H1 (cell line): ENCODE results near the gene RAB40C. TPM values are rescaled to one million over a fixed set of nuclear protein-coding genes. Genes with fewer than 3 reads are reported as not detected.
A peak's percentile ranks its signal among the peaks of the same experiment; 100 is the strongest.

Source experiments
- CTCF ChIA-PET: fragments of 300-600 bp; sonication (Branson Sonifier 250); formaldehyde crosslinking; loops from one replicate; lab custom pipeline; 2021; ENCODE audit not compliant: partially characterized antibody; lab: Charles Lee
- POLR2A ChIA-PET: fragments of 300-600 bp; sonication (Branson Sonifier 250); formaldehyde crosslinking; loops from one replicate; lab custom pipeline; 2021; ENCODE audit warnings: inconsistent platforms; ENCODE audit not compliant: partially characterized antibody; lab: Charles Lee
- DNase-seq, 2 experiments: peaks; one replicate each; pipeline versions ENCODE4 v3.0.0 to v3.0.0-alpha.2; 2010 to 2022; ENCODE audit warnings: low spot score in 2 of 2, low read depth in 1 of 2, mixed read lengths in 1 of 2
- FAIRE-seq: peaks from 2 replicates; lab custom pipeline; 2011; peaks lifted over from hg19 to GRCh38; lab: Jason Lieb, UNC
- H2AFZ ChIP-seq: 2 replicates; pipeline ENCODE4 v1.8.1; 2012; ENCODE audit warnings: low read length, inconsistent platforms
- H2AK5ac ChIP-seq: 2 replicates; pipeline ENCODE4 v1.6.1; 2013; ENCODE audit warnings: low read depth, low read length
- H2BK120ac ChIP-seq: replicated peaks from 2 replicates; pipeline ENCODE3; 2013; ENCODE audit warnings: low read depth, low read length, inconsistent platforms
- H2BK12ac ChIP-seq: 2 replicates; pipeline ENCODE4 v1.6.1; 2013; ENCODE audit warnings: low read depth, low read length
- H2BK15ac ChIP-seq: 2 replicates; pipeline ENCODE4 v1.6.1; 2013; ENCODE audit warnings: low read length
- H2BK20ac ChIP-seq: 2 replicates; pipeline ENCODE4 v1.6.1; 2013; ENCODE audit warnings: low read length
- H2BK5ac ChIP-seq: 2 replicates; pipeline ENCODE4 v1.6.1; 2013; ENCODE audit warnings: low read depth, low read length
- H3K14ac ChIP-seq: 2 replicates; pipeline ENCODE4 v1.6.1; 2013; ENCODE audit warnings: inconsistent platforms; ENCODE audit not compliant: insufficient read length
- H3K18ac ChIP-seq: 2 replicates; pipeline ENCODE4 v1.6.1; 2013; ENCODE audit warnings: low read length; ENCODE audit errors: extremely low read depth
- H3K23ac ChIP-seq: 2 replicates; pipeline ENCODE4 v1.6.1; 2013; ENCODE audit warnings: inconsistent platforms; ENCODE audit not compliant: insufficient read length
- H3K23me2 ChIP-seq: 2 replicates; pipeline ENCODE4 v1.6.1; 2013; ENCODE audit warnings: low read depth, low read length
- H3K27ac ChIP-seq: 2 replicates; pipeline ENCODE4 v1.6.1; 2011; ENCODE audit warnings: low read depth, low read length, inconsistent platforms
- H3K27me3 ChIP-seq, 4 experiments: replicated peaks in 1 of 4; 1 replicate in 1 of 4; 2 replicates in 3 of 4; pipeline versions ENCODE4 v1.6.1 to v1.8.1; 2011 to 2013; ENCODE audit warnings: low read length in 3 of 4, mild to moderate bottlenecking in 3 of 4, inconsistent platforms in 2 of 4, mixed read lengths in 2 of 4, moderate library complexity in 1 of 4; ENCODE audit not compliant: control insufficient read depth in 3 of 4, insufficient read depth in 3 of 4; ENCODE audit errors: extremely low read depth in 1 of 4
- H3K36me3 ChIP-seq, 4 experiments: 2 replicates each; pipeline versions ENCODE4 v1.6.1 to v1.8.1; 2011 to 2013; ENCODE audit warnings: mild to moderate bottlenecking in 4 of 4, low read length in 3 of 4, moderate library complexity in 2 of 4, control low read depth in 1 of 4, inconsistent platforms in 1 of 4; ENCODE audit not compliant: insufficient read depth in 4 of 4, control insufficient read depth in 2 of 4
- H3K4ac ChIP-seq: replicated peaks from 2 replicates; pipeline ENCODE3; 2013; ENCODE audit warnings: low read length, low read depth, mixed read lengths, inconsistent platforms; ENCODE audit not compliant: insufficient read length
- H3K4me1 ChIP-seq, 4 experiments: replicated peaks in 1 of 4; 1 replicate in 1 of 4; 2 replicates in 3 of 4; pipeline versions ENCODE4 v1.6.1 to v1.8.1; 2011 to 2013; ENCODE audit warnings: low read length in 3 of 4, inconsistent platforms in 2 of 4, mixed read lengths in 1 of 4; ENCODE audit not compliant: insufficient read depth in 4 of 4, control insufficient read depth in 3 of 4
- H3K4me2 ChIP-seq, 2 experiments: 2 replicates each; pipeline versions ENCODE4 v1.6.1 to v1.8.1; 2011 to 2013; ENCODE audit warnings: low read depth in 2 of 2, low read length in 2 of 2, control low read depth in 1 of 2, inconsistent platforms in 1 of 2, mild to moderate bottlenecking in 1 of 2; ENCODE audit not compliant: insufficient read depth in 1 of 2
- H3K4me3 ChIP-seq, 4 experiments: fragments of 200-600, 300-600 bp in 1 of 4; sonication (generic), shearing (Covaris generic), sonication (Bioruptor Twin) in 1 of 4; 2 replicates each; pipeline versions ENCODE4 v1.5.1 to v1.8.1; 2011 to 2016; ENCODE audit warnings: low read length in 4 of 4, low read depth in 3 of 4, control low read depth in 2 of 4, inconsistent platforms in 2 of 4, mild to moderate bottlenecking in 2 of 4, mixed read lengths in 1 of 4, moderate library complexity in 1 of 4; ENCODE audit not compliant: insufficient read depth in 2 of 4; ENCODE audit errors: extremely low read depth in 1 of 4
- H3K56ac ChIP-seq: replicated peaks from 2 replicates; pipeline ENCODE3; 2013; ENCODE audit warnings: low read depth, mild to moderate bottlenecking, mixed read lengths, low read length, inconsistent platforms; ENCODE audit not compliant: insufficient read length
- H3K79me1 ChIP-seq: 2 replicates; pipeline ENCODE4 v1.6.1; 2013; ENCODE audit warnings: low read depth, low read length, control low read depth
- H3K79me2 ChIP-seq, 2 experiments: 2 replicates each; pipeline versions ENCODE4 v1.6.1 to v1.8.1; 2012 to 2013; ENCODE audit warnings: low read length in 2 of 2, mild to moderate bottlenecking in 2 of 2, inconsistent platforms in 1 of 2; ENCODE audit not compliant: insufficient read depth in 2 of 2, control insufficient read depth in 1 of 2
- H3K9ac ChIP-seq, 4 experiments: replicated peaks in 1 of 4; 1 replicate in 1 of 4; 2 replicates in 3 of 4; pipeline versions ENCODE4 v1.6.1 to v1.8.1; 2011 to 2013; ENCODE audit warnings: low read depth in 3 of 4, low read length in 3 of 4, control low read depth in 2 of 4, mild to moderate bottlenecking in 2 of 4, moderate library complexity in 2 of 4, inconsistent platforms in 1 of 4; ENCODE audit errors: extremely low read depth in 1 of 4
- H3K9me3 ChIP-seq, 2 experiments: 2 replicates each; pipeline versions ENCODE4 v1.6.1 to v1.8.1; 2012 to 2013; ENCODE audit warnings: mild to moderate bottlenecking in 2 of 2, moderate library complexity in 2 of 2, control low read depth in 1 of 2, inconsistent platforms in 1 of 2, low read depth in 1 of 2, low read length in 1 of 2, mixed read lengths in 1 of 2; ENCODE audit not compliant: insufficient read depth in 2 of 2
- H4K20me1 ChIP-seq, 2 experiments: replicated peaks in 1 of 2; 2 replicates each; pipeline versions ENCODE3 to v1.8.1; 2011 to 2013; ENCODE audit warnings: inconsistent platforms in 2 of 2, low read length in 2 of 2, mild to moderate bottlenecking in 1 of 2; ENCODE audit not compliant: insufficient read depth in 2 of 2, control insufficient read depth in 1 of 2
- H4K5ac ChIP-seq: 2 replicates; pipeline ENCODE4 v1.6.1; 2013; ENCODE audit warnings: low read length, low read depth, mixed read lengths, inconsistent platforms; ENCODE audit not compliant: insufficient read length
- H4K8ac ChIP-seq: 2 replicates; pipeline ENCODE4 v1.8.0; 2013; ENCODE audit warnings: mild to moderate bottlenecking, moderate library complexity, low read length, inconsistent platforms; ENCODE audit not compliant: insufficient read depth; ENCODE audit errors: extremely low read depth
- H4K91ac ChIP-seq: replicated peaks from 2 replicates; pipeline ENCODE3; 2013; ENCODE audit warnings: low read length, mixed read lengths, inconsistent platforms; ENCODE audit not compliant: insufficient read length
- MAX ChIP-seq: IDR thresholded peaks from 2 replicates; pipeline ENCODE4 v1.6.1; 2012; ENCODE audit warnings: inconsistent platforms
- SIN3A ChIP-seq, 2 experiments: IDR thresholded peaks in 1 of 2; conservative IDR thresholded peaks in 1 of 2; 2 replicates each; pipeline ENCODE4 v1.6.1; 2011 to 2012; ENCODE audit warnings: low read length in 2 of 2, improper control_type of control experiment in 1 of 2, low read depth in 1 of 2, mild to moderate bottlenecking in 1 of 2
- WGBS, 2 experiments: shearing (Covaris generic) in 1 of 2; methylation state at CpG; one replicate each; pipeline versions ENCODE4 v1.1.6 to v1.1.7; 2013 to 2015; ENCODE audit warnings: low lambda C conversion rate in 2 of 2, mixed read lengths in 2 of 2, inconsistent platforms in 1 of 2, low coverage in 1 of 2, missing lambda C conversion rate in 1 of 2; ENCODE audit not compliant: insufficient replicate concordance in 2 of 2, insufficient coverage in 1 of 2, insufficient read length in 1 of 2; ENCODE audit errors: extremely low coverage in 1 of 2, missing lambda C conversion rate in 1 of 2; 5-methylcytosine and 5-hydroxymethylcytosine counted together
- polyA plus RNA-seq, 7 experiments: library from polyadenylated mRNA; depleted of rRNA in 3 of 7; stranded (reverse) in 5 of 7; unstranded in 2 of 7; fragments of >200 nt in 5 of 7; fragments of 200-250 nt in 2 of 7; gene quantifications; 1 replicate in 5 of 7; 2 replicates in 1 of 7; 4 replicates in 1 of 7; pipeline versions ENCODE4 v1.2.1 to v1.2.3, GENCODE V29; 2011 to 2013; ENCODE audit warnings: missing spikeins in 2 of 7, mixed read lengths in 2 of 7
- total RNA-seq: library from RNA; stranded (reverse); fragmentation: NEBNext Ultra II Directional; extraction: Animal tissue kit (Norgen Biotek cat#: 25700); gene quantifications from 2 replicates; pipeline ENCODE4 v1.2.1, GENCODE V29; 2021

RAB40C gene
- total and polyA plus RNA-seq, 2 of the 8 experiments (the other 6 are each of a cell fraction or from before 2014, with no cell fraction given), result 13.9 to 15.6 TPM

DNA sequence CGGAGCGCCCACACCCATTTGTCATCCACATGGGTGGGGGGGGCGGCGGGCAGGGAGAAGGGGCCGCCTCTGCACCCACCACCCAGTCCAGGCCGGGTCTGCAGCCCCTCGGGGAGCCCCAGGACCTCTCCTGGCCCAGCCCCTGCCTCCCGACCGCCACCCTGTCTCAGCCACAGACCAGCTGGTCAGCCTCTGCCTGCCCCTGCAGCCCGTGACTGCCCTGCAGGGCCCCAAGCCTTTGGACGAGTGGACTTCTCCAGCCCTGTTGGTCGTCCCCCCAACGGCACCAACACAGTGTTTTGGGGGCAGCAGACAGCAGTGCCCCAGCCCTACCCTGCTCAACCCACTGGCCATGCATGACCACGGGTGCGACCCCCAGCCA is 28.5 kb upstream of the RAB40C start:
- no peak overlapping the region for H2BK5ac ChIP-seq
- DNase-seq, result no peak
- H3K4me3 ChIP-seq, result no peak overlapping the region
- WGBS, 2 experiments, result 76% methylated on average over 11 of the region's 15 CpGs; no CpG with 5 or more reads in 1 of the 2 experiments
- TF ChIP-seq SIN3A (conservative IDR thresholded peaks at IDR 0.05 in 1 of 2, IDR thresholded peaks at IDR 0.05 in 1 of 2; ENCODE audit: low read depth in 1 of 2, low read length in 2 of 2) (no peak), MAX (no peak)
- TF ChIP-seq, all 59 proteins: peak for 0
- Histone ChIP-seq H3K79me2 (no peaks in the 10 kb centered on the region), H3K9me3 (no peaks in the 10 kb centered on the region), H3K23me2 (peaks cover 9% of the 10 kb centered on the region), H3K4me1 (peaks cover 0 to 20% (median 8%) of the 10 kb centered on the region in 4 experiments; a peak in 4 of 7 replicates), H3K79me1 (no peaks in the 10 kb centered on the region; the same call in 1 of the 2 replicates), H2AK5ac (peak overlapping the region; percentile 40; the same call in 1 of the 2 replicates), H3K36me3 (no peaks in the 10 kb centered on the region; a peak in 1 of 8 replicates), H4K20me1 (peaks cover 0 to 3% of the 10 kb centered on the region in 2 experiments), H3K27ac (no peak overlapping the region), H4K5ac (no peak overlapping the region), H4K8ac (no peak overlapping the region), H2BK15ac (no peak overlapping the region), H2BK12ac (no peak overlapping the region), H4K91ac (no peak overlapping the region), H3K14ac (no peak overlapping the region), H3K23ac (no peak overlapping the region), H3K27me3 (peaks cover 22 to 40% (median 32%) of the 10 kb centered on the region in 4 experiments; a peak in 6 of 7 replicates), H2AFZ (no peak overlapping the region), H3K4me2 (no peak overlapping the region), H3K18ac (0 out of 2 replicates have a peak overlapping the region, but pooled peaks have one; percentile 2), H2BK120ac (no peak overlapping the region), H3K9ac (no peak overlapping the region), H3K4ac (no peak overlapping the region), H3K56ac (no peak overlapping the region), H2BK20ac (no peak overlapping the region)
- FAIRE-seq, result no peak
- POLR2A ChIA-PET, result interaction anchor here (0.9 kb wide), 1 partner anchor 32 kb away, joined by 3 read pairs; no protein-coding TSS in a partner anchor
- CTCF ChIA-PET, result interaction anchor here (0.7 to 1.4 kb wide), 5 partner anchors 22 to 169 kb away, joined by 3 to 4 read pairs (median 3); no protein-coding TSS in a partner anchor
